ENCODE results near the gene ULK4.

DNA sequence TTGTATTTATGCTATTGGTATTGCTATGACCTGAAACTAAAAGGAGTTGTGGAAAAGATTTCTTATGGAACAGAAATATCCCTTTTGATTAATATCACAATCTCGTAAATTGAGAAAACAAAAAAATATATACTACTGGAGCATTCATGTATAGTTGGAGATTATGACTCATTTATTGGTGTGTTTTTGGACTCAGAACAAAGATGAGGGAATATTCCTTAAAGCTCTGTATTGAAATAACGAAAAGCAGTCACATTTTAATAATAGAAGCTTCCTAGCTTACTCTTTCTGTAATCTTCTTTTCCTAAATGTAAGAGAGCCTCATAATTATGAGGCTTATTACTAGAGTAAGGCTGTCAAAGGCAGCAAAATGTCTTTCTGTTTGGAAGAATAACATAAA, 748.3 kb downstream of the ULK4 start:
- TF ChIP-seq, protein P1, sequence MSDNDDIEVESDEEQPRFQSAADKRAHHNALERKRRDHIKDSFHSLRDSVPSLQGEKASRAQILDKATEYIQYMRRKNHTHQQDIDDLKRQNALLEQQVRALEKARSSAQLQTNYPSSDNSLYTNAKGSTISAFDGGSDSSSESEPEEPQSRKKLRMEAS (IDR thresholded peaks at IDR 0.05; ENCODE audit: low read depth, low read length) = no peak
- TF ChIP-seq CTCF (IDR thresholded peaks at IDR 0.05; ENCODE audit: low read depth, low read length) (no peak), POLR2A (IDR thresholded peaks at IDR 0.05; ENCODE audit: extremely low read depth, insufficient read length) (no peak)

All from NB4 (cell line).